Measurements from ENCODE around the gene RALGPS1.

GRCh38 chr9:127154003-127154389 is 239.4 kb downstream of the RALGPS1 start:
- TF ChIP-seq CTCF (IDR thresholded peaks at IDR 0.05; ENCODE audit: low read depth, low read length) (no peak), POLR2A (IDR thresholded peaks at IDR 0.05; ENCODE audit: extremely low read depth, insufficient read length) (no peak), MYC (IDR thresholded peaks at IDR 0.05; ENCODE audit: low read depth, low read length) (no peak), MAX (IDR thresholded peaks at IDR 0.05; ENCODE audit: low read depth, low read length) (no peak)
